ENCODE results near the gene SAFB2. TPM values are rescaled to one million over a fixed set of nuclear protein-coding genes. Genes with fewer than 3 reads are reported as not detected.

SAFB2 gene
- total and polyA plus RNA-seq, 2 donors (not counting 1 experiment from before 2014, with no cell fraction given): 76.5 to 242 TPM

GRCh38 chr19:5648464-5648863 is 25.9 kb upstream of the SAFB2 start:
- no peak overlapping the region for H3K4me3 ChIP-seq (ENCODE audit: control extremely low read depth in 1 of 5, extremely low read depth in 1 of 5, insufficient read depth in 1 of 5, low read depth in 2 of 5, low read length in 4 of 5)
- ATAC-seq (ENCODE audit: low read depth) (no peak), DNase-seq (no peak)
- Mint-ChIP-seq H3K4me1 (peaks cover 7% of the 10 kb centered on the region), H3K27ac (no peak overlapping the region), H3K27me3 (no peaks in the 10 kb centered on the region), H3K4me3 (no peak overlapping the region), H3K9me3 (ENCODE audit: insufficient read depth) (no peaks in the 10 kb centered on the region)
- H3K9ac ChIP-seq (ENCODE audit: low read length): no peak overlapping the region
- WGBS (ENCODE audit: insufficient coverage): 100% methylated on average over 2 of the region's 11 CpGs
- H3K9me3 ChIP-seq (ENCODE audit: control extremely low read depth in 1 of 3, control insufficient read depth in 2 of 3, insufficient read depth in 1 of 3, low read length in 2 of 3): no peaks in the 10 kb centered on the region
- H3K79me2 ChIP-seq (ENCODE audit: control insufficient read depth, insufficient read depth, low read length): peaks cover 82% of the 10 kb centered on the region
- intact Hi-C loops (cut with micrococcal nuclease): no loop called here
- H4K20me1 ChIP-seq (ENCODE audit: control insufficient read depth, insufficient read depth, low read length, poor library complexity, severe bottlenecking): peaks cover 73% of the 10 kb centered on the region
- no peak overlapping the region for H2AFZ ChIP-seq (ENCODE audit: insufficient read depth, low read depth, low read length, poor library complexity, severe bottlenecking)
- POLR2A ChIA-PET: no interaction called here
- H3K4me1 ChIP-seq (ENCODE audit: control insufficient read depth in 2 of 2, insufficient read depth in 2 of 2, low read length in 2 of 2): no peaks in the 10 kb centered on the region
- peaks cover 6 to 89% of the 10 kb centered on the region in 2 experiments for H3K36me3 ChIP-seq (replicated peaks in 1 of 2; ENCODE audit: control extremely low read depth in 1 of 2, control insufficient read depth in 1 of 2, extremely low read depth in 1 of 2, insufficient read depth in 2 of 2, low read length in 1 of 2)
- no peak overlapping the region for H3K4me2 ChIP-seq (replicated peaks; ENCODE audit: low read depth, low read length, poor library complexity, severe bottlenecking)
- H3K27ac ChIP-seq (ENCODE audit: low read length in 2 of 2): no peak overlapping the region
- CTCF ChIA-PET: interaction anchor here (0.6 kb wide), 1 partner anchor 131 kb away, joined by 3 read pairs; no protein-coding TSS in a partner anchor
- TF ChIP-seq CTCF (IDR thresholded peaks at IDR 0.05) (no peak), EZH2 (IDR thresholded peaks at IDR 0.05; ENCODE audit: borderline replicate concordance, insufficient read depth, low read depth, low read length, poor library complexity, severe bottlenecking) (no peak)
- no peaks in the 10 kb centered on the region for H3K27me3 ChIP-seq (replicated peaks in 1 of 4; ENCODE audit: control extremely low read depth in 1 of 4, control insufficient read depth in 3 of 4, insufficient read depth in 4 of 4, low read length in 3 of 4)

GRCh38 chr19:5646703-5647102 is 24.1 kb upstream of the SAFB2 start:
- POLR2A ChIA-PET: no interaction called here

More at GRCh38 chr19:5646703-5647102, 24.1 kb upstream of the SAFB2 start:
- peaks cover 2 to 90% of the 10 kb centered on the region in 2 experiments for H3K36me3 ChIP-seq (replicated peaks in 1 of 2; ENCODE audit: control extremely low read depth in 1 of 2, control insufficient read depth in 1 of 2, extremely low read depth in 1 of 2, insufficient read depth in 2 of 2, low read length in 1 of 2)
- H3K4me2 ChIP-seq (replicated peaks; ENCODE audit: low read depth, low read length, poor library complexity, severe bottlenecking): no peak overlapping the region
- no peaks in the 10 kb centered on the region for H3K27me3 ChIP-seq (replicated peaks in 1 of 4; ENCODE audit: control extremely low read depth in 1 of 4, control insufficient read depth in 3 of 4, insufficient read depth in 4 of 4, low read length in 3 of 4)
- ATAC-seq (ENCODE audit: low read depth) (no peak), DNase-seq (no peak)
- CTCF ChIA-PET: no interaction called here
- H3K27ac ChIP-seq (ENCODE audit: low read length in 2 of 2): no peak overlapping the region
- Mint-ChIP-seq H3K4me3 (no peak overlapping the region), H3K27ac (no peak overlapping the region), H3K4me1 (peaks cover 7% of the 10 kb centered on the region), H3K9me3 (ENCODE audit: insufficient read depth) (no peaks in the 10 kb centered on the region), H3K27me3 (no peaks in the 10 kb centered on the region)
- no peak overlapping the region for H3K4me3 ChIP-seq (ENCODE audit: control extremely low read depth in 1 of 5, extremely low read depth in 1 of 5, insufficient read depth in 1 of 5, low read depth in 2 of 5, low read length in 4 of 5)
- no peak overlapping the region for H2AFZ ChIP-seq (ENCODE audit: insufficient read depth, low read depth, low read length, poor library complexity, severe bottlenecking)
- H4K20me1 ChIP-seq (ENCODE audit: control insufficient read depth, insufficient read depth, low read length, poor library complexity, severe bottlenecking): peaks cover 83% of the 10 kb centered on the region
- no peaks in the 10 kb centered on the region for H3K9me3 ChIP-seq (ENCODE audit: control extremely low read depth in 1 of 3, control insufficient read depth in 2 of 3, insufficient read depth in 1 of 3, low read length in 2 of 3)
- H3K9ac ChIP-seq (ENCODE audit: low read length): no peak overlapping the region
- TF ChIP-seq CTCF (IDR thresholded peaks at IDR 0.05) (no peak), EZH2 (IDR thresholded peaks at IDR 0.05; ENCODE audit: borderline replicate concordance, insufficient read depth, low read depth, low read length, poor library complexity, severe bottlenecking) (no peak)
- WGBS (ENCODE audit: insufficient coverage): 100% methylated on average over 2 of the region's 4 CpGs
- intact Hi-C loops (cut with micrococcal nuclease): no loop called here
- H3K79me2 ChIP-seq (ENCODE audit: control insufficient read depth, insufficient read depth, low read length): peaks cover 83% of the 10 kb centered on the region
- no peaks in the 10 kb centered on the region for H3K4me1 ChIP-seq (ENCODE audit: control insufficient read depth in 2 of 2, insufficient read depth in 2 of 2, low read length in 2 of 2)

Measured in B cell (primary cell).